ENCODE results near the gene RSPRY1.

The RSPRY1 gene

GRCh38 chr16:57224651-57225335 is 38.7 kb downstream of the RSPRY1 start:
- Histone ChIP-seq H3K4me3 (ENCODE audit: low read length) (no peak overlapping the region), H3K36me3 (ENCODE audit: control insufficient read depth, insufficient read depth, low read length) (peaks cover 30% of the 10 kb centered on the region), H3K27me3 (ENCODE audit: control insufficient read depth, insufficient read depth, low read length) (no peaks in the 10 kb centered on the region), H3K4me1 (ENCODE audit: control insufficient read depth, insufficient read depth, low read length) (no peaks in the 10 kb centered on the region), H3K9ac (ENCODE audit: low read length) (no peak overlapping the region), H3K27ac (ENCODE audit: low read depth, low read length) (no peak overlapping the region)

DNA sequence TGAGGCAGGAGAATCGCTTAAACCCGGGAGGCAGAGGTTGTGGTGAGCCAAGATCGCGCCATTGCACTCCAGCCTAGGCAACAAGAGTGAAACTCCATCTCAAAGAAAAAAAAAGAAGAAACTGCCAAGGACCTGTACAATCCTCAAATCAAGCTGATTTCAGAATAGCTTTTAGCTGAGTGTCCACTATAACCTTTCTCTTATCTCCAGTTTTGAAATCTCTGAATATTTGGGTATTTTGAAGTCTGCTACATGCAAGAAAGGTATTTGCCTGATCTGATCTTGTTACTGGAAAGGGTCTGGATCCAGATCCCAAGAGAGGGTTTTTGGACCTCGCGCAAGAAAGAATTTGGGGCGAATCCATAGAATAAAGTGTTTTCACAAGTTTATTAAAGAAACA is 39.8 kb downstream of the RSPRY1 start:
- Histone ChIP-seq H3K4me1 (ENCODE audit: control insufficient read depth, insufficient read depth, low read length) (no peaks in the 10 kb centered on the region), H3K4me3 (ENCODE audit: low read length) (no peak overlapping the region), H3K36me3 (ENCODE audit: control insufficient read depth, insufficient read depth, low read length) (peaks cover 27% of the 10 kb centered on the region), H3K9ac (ENCODE audit: low read length) (no peak overlapping the region), H3K27ac (ENCODE audit: low read depth, low read length) (no peak overlapping the region), H3K27me3 (ENCODE audit: control insufficient read depth, insufficient read depth, low read length) (no peaks in the 10 kb centered on the region)

DNA sequence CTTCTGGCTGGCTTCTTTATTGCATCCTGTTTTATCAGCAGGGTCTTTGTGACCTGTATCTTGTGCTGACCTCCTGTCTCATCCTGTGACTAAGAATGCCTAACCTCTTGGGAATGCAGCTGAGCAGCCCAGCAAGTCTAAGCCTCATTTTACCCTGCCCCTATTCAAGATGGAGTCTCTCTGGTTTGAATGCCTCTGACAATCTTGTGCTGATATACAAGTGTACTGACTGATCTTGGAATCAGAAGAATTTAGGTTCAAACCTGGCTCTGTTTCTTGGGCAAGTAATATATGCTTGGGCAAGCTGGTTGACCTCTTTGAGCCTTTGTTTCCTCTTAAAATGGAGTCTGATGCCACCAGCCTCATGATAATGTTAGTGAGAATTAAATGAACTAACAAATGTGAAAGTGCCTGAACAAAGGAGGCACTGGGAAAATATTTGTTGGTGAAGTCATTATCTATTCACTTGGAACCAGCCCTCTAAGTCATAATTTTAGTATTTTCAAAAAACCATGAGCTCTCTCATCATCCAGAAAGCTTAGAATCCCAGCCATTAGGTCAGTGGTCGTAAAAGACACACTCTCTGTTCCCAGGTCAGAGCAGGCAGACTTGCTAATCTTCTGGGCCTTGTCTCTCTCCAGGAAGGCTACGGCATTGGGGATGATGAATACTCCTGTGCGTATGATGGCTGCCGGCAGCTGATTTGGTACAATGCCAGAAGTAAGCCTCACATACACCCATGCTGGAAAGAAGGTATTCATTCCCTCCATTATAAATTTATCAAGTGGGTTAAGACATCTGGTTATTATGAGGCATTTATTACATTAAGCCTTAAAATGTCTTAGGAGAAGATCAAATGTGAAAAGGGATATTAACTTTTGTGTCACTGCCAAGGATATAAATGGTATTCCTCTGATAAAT is 40.8 kb downstream of the RSPRY1 start:
- peaks cover 28% of the 10 kb centered on the region for H3K36me3 ChIP-seq (ENCODE audit: control insufficient read depth, insufficient read depth, low read length)
- H3K4me1 ChIP-seq (ENCODE audit: control insufficient read depth, insufficient read depth, low read length): no peaks in the 10 kb centered on the region
- no peak overlapping the region for H3K4me3 ChIP-seq (ENCODE audit: low read length)
- H3K27ac ChIP-seq (ENCODE audit: low read depth, low read length): no peak overlapping the region
- no peak overlapping the region for H3K9ac ChIP-seq (ENCODE audit: low read length)
- H3K27me3 ChIP-seq (ENCODE audit: control insufficient read depth, insufficient read depth, low read length): no peaks in the 10 kb centered on the region

GRCh38 chr16:57229079-57229478 is 43.0 kb downstream of the RSPRY1 start:
- Histone ChIP-seq H3K9ac (ENCODE audit: low read length) (no peak overlapping the region), H3K36me3 (ENCODE audit: control insufficient read depth, insufficient read depth, low read length) (peaks cover 41% of the 10 kb centered on the region), H3K27ac (ENCODE audit: low read depth, low read length) (no peak overlapping the region), H3K4me1 (ENCODE audit: control insufficient read depth, insufficient read depth, low read length) (no peaks in the 10 kb centered on the region), H3K4me3 (ENCODE audit: low read length) (no peak overlapping the region), H3K27me3 (ENCODE audit: control insufficient read depth, insufficient read depth, low read length) (no peaks in the 10 kb centered on the region)

DNA sequence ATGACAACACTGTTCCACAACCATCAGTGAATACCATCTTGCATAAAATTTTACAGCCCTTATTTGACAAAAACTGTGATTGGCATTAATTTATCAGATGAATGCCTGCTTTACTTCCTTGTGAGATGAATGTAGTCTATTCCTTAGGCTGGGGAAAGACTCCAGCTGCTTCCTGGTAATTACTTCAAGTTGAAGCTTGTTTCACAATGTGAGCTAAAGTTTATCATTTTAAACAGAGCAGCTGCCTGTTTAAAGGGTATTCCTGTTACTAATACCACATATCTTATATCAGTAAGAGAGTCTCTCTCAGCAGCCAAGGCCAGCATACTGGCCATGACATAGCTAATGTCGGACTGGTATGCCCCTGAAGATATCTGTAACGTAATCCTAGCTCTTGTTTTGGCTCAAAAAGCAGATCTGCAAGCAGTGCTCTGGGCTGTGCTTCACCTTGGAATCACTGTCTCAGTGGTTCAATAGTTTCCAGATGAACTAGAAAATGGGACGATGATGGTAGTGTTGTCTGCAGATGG is 45.8 kb downstream of the RSPRY1 start:
- H3K4me3 ChIP-seq (ENCODE audit: low read length): no peak overlapping the region
- no peak overlapping the region for H3K9ac ChIP-seq (ENCODE audit: low read length)
- no peak overlapping the region for H3K27ac ChIP-seq (ENCODE audit: low read depth, low read length)
- H3K36me3 ChIP-seq (ENCODE audit: control insufficient read depth, insufficient read depth, low read length): peaks cover 41% of the 10 kb centered on the region
- H3K27me3 ChIP-seq (ENCODE audit: control insufficient read depth, insufficient read depth, low read length): no peaks in the 10 kb centered on the region
- H3K4me1 ChIP-seq (ENCODE audit: control insufficient read depth, insufficient read depth, low read length): no peaks in the 10 kb centered on the region

DNA sequence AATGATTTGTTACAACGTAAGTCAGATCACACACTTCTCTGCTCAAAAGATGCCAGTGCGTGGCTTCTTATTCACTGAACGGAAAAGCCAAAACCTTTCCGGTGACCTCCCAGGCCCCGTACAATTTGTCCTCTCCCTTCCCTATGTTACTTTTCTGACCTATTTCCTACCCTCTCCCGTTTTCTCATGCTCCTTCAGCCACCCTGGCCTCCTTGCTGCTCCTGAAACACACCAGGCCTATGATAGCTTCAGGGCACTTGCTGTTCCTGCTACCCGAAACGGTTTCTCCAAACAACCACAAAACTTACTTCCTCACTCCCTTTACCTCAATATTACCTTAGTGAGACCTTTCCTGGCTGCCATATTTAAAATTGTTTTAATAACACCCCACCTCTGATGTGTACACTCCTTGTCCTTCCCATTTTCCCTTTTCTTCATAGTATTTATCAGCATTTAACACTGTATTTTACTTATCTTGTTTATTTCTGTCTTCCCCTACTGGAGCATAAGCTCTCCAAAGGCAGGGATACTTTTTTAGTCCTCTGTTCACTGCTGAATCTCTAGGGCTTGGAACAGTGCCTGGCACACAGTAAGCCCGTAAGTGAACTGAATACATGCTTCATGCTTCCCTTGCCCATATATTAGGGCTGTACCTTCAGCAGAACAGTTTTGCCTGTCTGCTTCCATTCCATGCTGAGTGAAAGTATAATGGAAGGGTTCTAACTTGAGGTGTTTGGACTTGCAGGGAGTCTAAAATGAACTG is 48.0 kb downstream of the RSPRY1 start:
- peaks cover 36% of the 10 kb centered on the region for H3K36me3 ChIP-seq (ENCODE audit: control insufficient read depth, insufficient read depth, low read length)

GRCh38 chr16:57234707-57235092 is 48.6 kb downstream of the RSPRY1 start:
- no peak overlapping the region for H3K4me3 ChIP-seq (ENCODE audit: low read length)
- H3K36me3 ChIP-seq (ENCODE audit: control insufficient read depth, insufficient read depth, low read length): peaks cover 36% of the 10 kb centered on the region
- H3K27me3 ChIP-seq (ENCODE audit: control insufficient read depth, insufficient read depth, low read length): no peaks in the 10 kb centered on the region
- no peaks in the 10 kb centered on the region for H3K4me1 ChIP-seq (ENCODE audit: control insufficient read depth, insufficient read depth, low read length)
- H3K9ac ChIP-seq (ENCODE audit: low read length): no peak overlapping the region
- H3K27ac ChIP-seq (ENCODE audit: low read depth, low read length): no peak overlapping the region

More for the DNA sequence above, 48.0 kb downstream of the RSPRY1 start:
- Histone ChIP-seq H3K9ac (ENCODE audit: low read length) (no peak overlapping the region), H3K27ac (ENCODE audit: low read depth, low read length) (no peak overlapping the region), H3K4me3 (ENCODE audit: low read length) (no peak overlapping the region), H3K4me1 (ENCODE audit: control insufficient read depth, insufficient read depth, low read length) (no peaks in the 10 kb centered on the region), H3K27me3 (ENCODE audit: control insufficient read depth, insufficient read depth, low read length) (no peaks in the 10 kb centered on the region)

- Histone ChIP-seq H3K4me1 (ENCODE audit: control insufficient read depth, insufficient read depth, low read length) (no peaks in the 10 kb centered on the region), H3K36me3 (ENCODE audit: control insufficient read depth, insufficient read depth, low read length) (peaks cover 36% of the 10 kb centered on the region), H3K27me3 (ENCODE audit: control insufficient read depth, insufficient read depth, low read length) (no peaks in the 10 kb centered on the region), H3K27ac (ENCODE audit: low read depth, low read length) (no peak overlapping the region), H3K9ac (ENCODE audit: low read length) (no peak overlapping the region), H3K4me3 (ENCODE audit: low read length) (no peak overlapping the region)
Observed at GRCh38 chr16:57235128-57236021, 49.2 kb downstream of the RSPRY1 start.

DNA sequence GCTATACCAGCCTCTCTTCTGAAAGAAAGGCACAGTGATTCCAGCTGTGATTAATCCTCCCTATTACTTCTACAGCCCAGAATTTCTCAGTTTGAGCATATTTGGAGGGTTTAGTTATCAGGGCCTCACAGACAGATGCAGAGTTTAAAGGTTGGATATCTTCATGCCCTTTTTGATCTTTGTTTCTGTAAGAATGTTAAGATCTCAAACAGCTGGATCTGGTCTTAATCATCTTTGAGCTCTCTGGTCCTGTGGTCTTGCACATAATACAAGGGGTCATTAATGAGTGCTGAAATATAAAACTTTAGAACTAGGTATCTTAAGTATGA is 49.9 kb downstream of the RSPRY1 start:
- Histone ChIP-seq H3K9ac (ENCODE audit: low read length) (no peak overlapping the region), H3K36me3 (ENCODE audit: control insufficient read depth, insufficient read depth, low read length) (peaks cover 34% of the 10 kb centered on the region), H3K27ac (ENCODE audit: low read depth, low read length) (no peak overlapping the region), H3K4me3 (ENCODE audit: low read length) (no peak overlapping the region), H3K4me1 (ENCODE audit: control insufficient read depth, insufficient read depth, low read length) (no peaks in the 10 kb centered on the region), H3K27me3 (ENCODE audit: control insufficient read depth, insufficient read depth, low read length) (no peaks in the 10 kb centered on the region)

DNA sequence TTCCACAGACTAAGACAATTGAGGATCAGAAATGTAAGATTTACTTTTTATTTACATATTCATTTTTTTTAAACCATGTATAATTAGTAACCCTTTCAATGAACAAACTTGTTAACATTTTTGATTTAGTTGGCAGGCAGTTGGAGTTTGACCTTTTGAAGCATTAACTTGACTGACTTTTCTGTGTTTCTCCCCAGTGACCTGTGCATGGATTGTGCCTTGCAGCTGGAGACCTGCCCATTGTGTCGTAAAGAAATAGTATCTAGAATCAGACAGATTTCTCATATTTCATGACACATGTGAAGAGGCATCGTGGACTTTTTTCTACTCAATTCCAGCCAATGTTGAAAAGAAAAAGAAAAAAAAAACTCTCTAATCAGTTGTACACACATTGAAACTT is 52.6 kb downstream of the RSPRY1 start:
- Histone ChIP-seq H3K4me1 (ENCODE audit: control insufficient read depth, insufficient read depth, low read length) (no peaks in the 10 kb centered on the region), H3K9ac (ENCODE audit: low read length) (no peak overlapping the region), H3K27me3 (ENCODE audit: control insufficient read depth, insufficient read depth, low read length) (no peaks in the 10 kb centered on the region), H3K36me3 (ENCODE audit: control insufficient read depth, insufficient read depth, low read length) (peaks cover 16% of the 10 kb centered on the region), H3K27ac (ENCODE audit: low read depth, low read length) (no peak overlapping the region), H3K4me3 (ENCODE audit: low read length) (no peak overlapping the region)

- Histone ChIP-seq H3K36me3 (ENCODE audit: control insufficient read depth, insufficient read depth, low read length) (peaks cover 12% of the 10 kb centered on the region), H3K27me3 (ENCODE audit: control insufficient read depth, insufficient read depth, low read length) (no peaks in the 10 kb centered on the region), H3K4me3 (ENCODE audit: low read length) (no peak overlapping the region), H3K27ac (ENCODE audit: low read depth, low read length) (no peak overlapping the region), H3K9ac (ENCODE audit: low read length) (no peak overlapping the region), H3K4me1 (ENCODE audit: control insufficient read depth, insufficient read depth, low read length) (no peaks in the 10 kb centered on the region)
Observed at GRCh38 chr16:57239107-57239506, 53.0 kb downstream of the RSPRY1 start.

All from rectal smooth muscle tissue (tissue), 1 donor.